Prostate gland (tissue), 2 donors: Measurements from ENCODE around the gene RBM20.

ENCODE experiments used
- POLR2AphosphoS5 ChIP-seq: sonication (generic); formaldehyde crosslinking; IDR thresholded peaks from one replicate; pipeline ENCODE4 v1.6.1; 2017; ENCODE audit warnings: antibody characterized with exemption
- TF ChIP-seq, protein P1 (sequence below), 4 experiments: fragments of 200-600 bp in 2 of 4; fragments of 450-650 bp in 2 of 4; sonication (generic) in 2 of 4; IDR thresholded peaks; 1 replicate in 3 of 4; 2 replicates in 1 of 4; pipeline ENCODE4 v1.5.1; 2016 to 2019; ENCODE audit warnings: antibody characterized with exemption in 4 of 4, mild to moderate bottlenecking in 2 of 4, moderate library complexity in 2 of 4

DNA sequence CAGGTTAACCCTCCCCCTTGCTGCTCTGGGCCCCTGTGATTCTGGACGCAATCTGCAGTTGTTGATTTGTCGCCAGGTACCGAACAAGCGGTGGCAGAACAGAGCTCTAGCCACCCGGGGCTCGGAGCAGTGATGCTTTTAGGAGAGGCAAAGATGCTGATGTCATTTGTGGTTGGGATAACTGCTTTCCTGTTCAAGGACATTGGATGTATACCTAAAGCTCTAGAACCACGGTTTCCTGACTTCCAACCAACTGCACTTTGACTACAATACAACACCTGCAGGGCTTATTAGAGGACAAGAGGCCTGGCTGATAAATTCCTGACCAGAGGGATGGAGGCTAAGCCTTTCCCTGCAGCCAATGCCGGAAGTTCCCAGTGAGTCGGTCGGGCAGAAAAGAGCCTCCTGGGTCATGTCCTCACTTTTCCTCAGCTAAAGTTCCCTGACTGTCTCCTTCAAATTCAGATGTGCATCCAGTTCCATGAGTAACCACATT lies 6.5 kb upstream of the RBM20 start:
- TF ChIP-seq, protein P1, sequence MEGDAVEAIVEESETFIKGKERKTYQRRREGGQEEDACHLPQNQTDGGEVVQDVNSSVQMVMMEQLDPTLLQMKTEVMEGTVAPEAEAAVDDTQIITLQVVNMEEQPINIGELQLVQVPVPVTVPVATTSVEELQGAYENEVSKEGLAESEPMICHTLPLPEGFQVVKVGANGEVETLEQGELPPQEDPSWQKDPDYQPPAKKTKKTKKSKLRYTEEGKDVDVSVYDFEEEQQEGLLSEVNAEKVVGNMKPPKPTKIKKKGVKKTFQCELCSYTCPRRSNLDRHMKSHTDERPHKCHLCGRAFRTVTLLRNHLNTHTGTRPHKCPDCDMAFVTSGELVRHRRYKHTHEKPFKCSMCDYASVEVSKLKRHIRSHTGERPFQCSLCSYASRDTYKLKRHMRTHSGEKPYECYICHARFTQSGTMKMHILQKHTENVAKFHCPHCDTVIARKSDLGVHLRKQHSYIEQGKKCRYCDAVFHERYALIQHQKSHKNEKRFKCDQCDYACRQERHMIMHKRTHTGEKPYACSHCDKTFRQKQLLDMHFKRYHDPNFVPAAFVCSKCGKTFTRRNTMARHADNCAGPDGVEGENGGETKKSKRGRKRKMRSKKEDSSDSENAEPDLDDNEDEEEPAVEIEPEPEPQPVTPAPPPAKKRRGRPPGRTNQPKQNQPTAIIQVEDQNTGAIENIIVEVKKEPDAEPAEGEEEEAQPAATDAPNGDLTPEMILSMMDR (IDR thresholded peaks at IDR 0.05): no peak
- no peak for TF ChIP-seq POLR2AphosphoS5
